T-helper 9 cell (primary cell): ENCODE data around the gene TTC9C.
"Not testable (repeated sequence)": the region's sequence is repeated elsewhere in the genome, so short reads cannot be mapped to it uniquely, and the experiment has no call there.

Source experiments
- DNase-seq: peaks from one replicate; pipeline ENCODE4 v3.0.0-alpha.2; 2020

Gene TTC9C

GRCh38 chr11:62710001-62710345 lies 18.3 kb upstream of the TTC9C start:
- DNase-seq, result peak; percentile 9

- no peak for DNase-seq
These were observed 15.9 kb upstream of the TTC9C start for GRCh38 chr11:62712276-62712812.

- DNase-seq, result no peak
These were observed 15.4 kb upstream of the TTC9C start for GRCh38 chr11:62712861-62713260.

GRCh38 chr11:62713343-62713742 lies 14.9 kb upstream of the TTC9C start:
- DNase-seq, result no peak

- DNase-seq, result no peak
These were observed 12.8 kb upstream of the TTC9C start for GRCh38 chr11:62715150-62716130.

GRCh38 chr11:62716206-62716605 lies 12.1 kb upstream of the TTC9C start:
- no peak for DNase-seq

- no peak for DNase-seq
These were observed 11.5 kb upstream of the TTC9C start for GRCh38 chr11:62716816-62717215.

GRCh38 chr11:62719302-62719978 lies 8.8 kb upstream of the TTC9C start:
- DNase-seq, result no peak

- DNase-seq, result no peak
These were observed 6.3 kb upstream of the TTC9C start for GRCh38 chr11:62721994-62722393.

- DNase-seq, result no peak
These were observed 4.1 kb upstream of the TTC9C start for GRCh38 chr11:62724171-62724570.

- no peak for DNase-seq
These were observed 2.6 kb upstream of the TTC9C start for GRCh38 chr11:62725646-62726045.

GRCh38 chr11:62726156-62726914 lies 2.0 kb upstream of the TTC9C start:
- no peak for DNase-seq

- DNase-seq, result no peak
These were observed 1.4 kb upstream of the TTC9C start for GRCh38 chr11:62726915-62727164.

- peak; percentile 96 for DNase-seq
These were observed 968 bp upstream of the TTC9C start, which contains the start of gene HNRNPUL2 for GRCh38 chr11:62727165-62727871. HNRNPUL2 (minus strand) TSS chr11:62727457; CDS start chr11:62727156, 301 bp downstream.

- peak; percentile 71 for DNase-seq
These were observed 465 bp upstream of the TTC9C start for GRCh38 chr11:62727872-62728170.

GRCh38 chr11:62730076-62730475 lies 1.8 kb downstream of the TTC9C start:
- not testable (repeated sequence) for DNase-seq

- DNase-seq, result no peak
These were observed 4.5 kb downstream of the TTC9C start for GRCh38 chr11:62732830-62733229.

- no peak for DNase-seq
These were observed 8.9 kb downstream of the TTC9C start for GRCh38 chr11:62737196-62737595.

- DNase-seq, result no peak
These were observed 19.3 kb downstream of the TTC9C start for GRCh38 chr11:62747475-62748160.

GRCh38 chr11:62749931-62750330 lies 21.6 kb downstream of the TTC9C start:
- not testable (repeated sequence) for DNase-seq

- no peak for DNase-seq
These were observed 24.0 kb downstream of the TTC9C start for GRCh38 chr11:62752177-62752785.
